ENCODE results near the gene MRPL50.
A peak's percentile ranks its signal among the peaks of the same experiment; 100 is the strongest.

MRPL50 gene

DNA sequence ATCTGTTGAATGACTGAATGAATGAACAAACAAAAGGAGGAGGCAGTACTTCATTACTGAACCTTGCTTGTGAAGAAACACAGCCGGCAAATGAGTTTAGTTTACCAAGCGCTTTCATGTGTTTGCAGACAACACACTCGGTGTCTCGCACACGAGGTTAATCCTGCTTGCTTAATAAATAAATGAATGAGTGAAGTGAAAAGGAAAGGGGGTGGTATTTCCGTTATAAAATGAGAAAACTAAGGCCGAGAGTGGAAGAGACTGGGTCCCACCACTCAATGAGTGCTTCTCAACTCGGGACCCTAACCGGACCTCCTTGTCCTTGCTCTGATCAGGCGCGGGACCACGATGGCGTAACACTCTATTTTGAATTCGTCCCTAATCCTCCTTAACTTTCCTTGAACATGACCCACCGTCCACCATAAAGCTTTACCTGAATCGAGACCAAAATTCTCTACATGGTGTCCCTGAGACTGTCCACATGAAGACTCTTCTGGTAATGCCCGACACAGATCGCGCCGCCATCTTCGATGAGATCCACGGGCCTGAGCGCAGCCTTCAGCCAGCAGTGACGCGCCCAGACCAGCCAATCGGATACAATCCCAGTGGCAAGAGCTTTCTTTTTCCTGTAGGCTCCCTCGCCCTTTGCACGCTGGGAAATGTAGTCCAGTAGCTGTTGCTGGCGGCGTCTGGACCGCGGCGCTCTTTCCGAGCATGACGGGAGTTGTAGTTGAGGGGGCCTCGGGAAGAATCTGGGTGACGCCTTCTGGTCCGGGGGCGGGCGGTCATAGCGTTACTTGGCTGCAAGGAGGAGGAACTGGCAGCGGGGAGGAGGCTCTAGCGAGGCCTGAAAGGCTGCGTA is at the start of gene MRPL50, which contains the start of gene ZNF189:
Gene MRPL50 (minus strand): TSS at position 551 of the 862 bp plus-strand sequence. CDS start 26 bp downstream, at position 525.
Gene ZNF189 (plus strand): TSS at position 784 of the 862 bp plus-strand sequence. CDS start 306 bp downstream, outside the sequence.
- DNase-seq: peak; percentile 71

DNA sequence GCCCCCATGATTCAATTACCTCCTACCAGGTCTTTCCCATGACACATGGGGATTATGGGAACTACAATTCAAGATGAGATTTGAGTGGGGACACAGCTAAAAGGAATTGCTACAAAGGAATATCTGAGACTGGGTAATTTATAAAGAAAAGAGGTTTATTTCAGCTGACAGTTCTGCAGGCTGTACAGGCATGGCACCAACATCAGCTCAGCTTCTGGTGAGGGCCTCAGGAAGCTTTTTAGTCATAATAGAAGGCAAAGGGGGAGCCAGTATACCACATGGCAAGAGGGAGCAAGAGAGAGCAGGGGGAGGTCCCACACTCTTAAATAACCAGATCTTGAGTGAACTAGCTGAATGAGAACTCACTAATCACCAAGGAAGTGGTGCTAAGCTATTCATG is 48.3 kb upstream of the MRPL50 start:
- DNase-seq: no peak

GRCh38 chr9:101445353-101446029 is 47.1 kb upstream of the MRPL50 start:
- DNase-seq: no peak

DNA sequence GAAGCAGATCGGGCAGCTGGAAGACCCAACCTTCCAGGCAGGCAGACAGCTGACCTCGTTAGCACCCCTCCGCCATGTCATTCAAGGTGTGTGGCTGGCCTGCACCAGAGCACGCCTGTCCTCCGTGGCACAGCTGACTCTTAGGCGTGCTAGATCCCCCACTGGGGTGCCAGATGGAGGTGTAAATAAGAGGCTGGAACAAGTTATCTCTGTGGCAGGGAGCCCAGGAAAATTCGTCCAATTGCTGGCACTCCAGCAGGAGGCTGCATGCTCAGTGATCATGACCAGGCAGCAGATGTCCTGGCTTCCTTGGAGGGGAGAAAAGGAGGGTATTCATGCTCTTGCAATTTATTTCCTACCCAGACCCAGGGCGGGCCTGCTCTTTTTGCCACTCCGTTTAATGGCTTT is 45.0 kb upstream of the MRPL50 start:
- no peak for DNase-seq

GRCh38 chr9:101442736-101443135 is 44.3 kb upstream of the MRPL50 start:
- no peak for DNase-seq

DNA sequence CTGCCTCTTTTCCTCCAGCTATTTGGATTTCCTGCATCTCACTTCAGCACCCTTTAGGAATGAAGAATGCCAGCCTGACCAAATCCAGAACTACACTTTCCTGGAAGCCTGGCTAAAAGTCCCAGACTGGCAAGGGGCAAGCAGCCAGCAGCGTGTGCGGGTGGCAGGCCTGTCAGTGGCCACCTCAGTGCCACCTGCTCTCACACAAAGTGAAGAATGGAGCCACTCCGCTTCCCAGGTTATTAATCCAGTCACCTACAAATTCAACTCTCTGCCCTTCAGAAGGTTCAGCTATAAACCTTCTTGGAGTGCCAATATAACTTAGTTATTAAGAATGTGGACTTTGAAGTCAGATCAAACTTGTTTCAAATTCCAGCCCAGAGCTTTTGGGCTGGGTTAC is 43.9 kb upstream of the MRPL50 start:
- no peak for DNase-seq

- no peak for DNase-seq
These were observed 42.4 kb upstream of the MRPL50 start for GRCh38 chr9:101440714-101441230.

DNA sequence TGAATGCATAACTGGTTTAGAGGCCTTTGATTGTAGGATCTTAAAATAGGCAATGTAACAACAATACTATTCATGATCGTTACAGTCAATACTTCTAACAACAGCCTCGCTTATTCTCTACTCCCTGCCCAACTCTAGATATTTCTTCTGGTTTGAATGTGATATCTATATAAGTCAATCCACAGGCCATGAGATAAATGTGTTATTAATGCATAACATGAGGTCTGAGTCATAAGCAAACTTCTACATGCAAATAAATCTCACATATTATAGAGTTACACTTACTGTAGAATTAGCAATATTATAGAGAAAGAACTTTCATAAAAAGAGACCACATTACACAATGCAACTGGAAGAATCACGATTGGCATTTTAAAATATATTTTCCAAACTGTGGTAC is 40.1 kb upstream of the MRPL50 start:
- no peak for DNase-seq

DNA sequence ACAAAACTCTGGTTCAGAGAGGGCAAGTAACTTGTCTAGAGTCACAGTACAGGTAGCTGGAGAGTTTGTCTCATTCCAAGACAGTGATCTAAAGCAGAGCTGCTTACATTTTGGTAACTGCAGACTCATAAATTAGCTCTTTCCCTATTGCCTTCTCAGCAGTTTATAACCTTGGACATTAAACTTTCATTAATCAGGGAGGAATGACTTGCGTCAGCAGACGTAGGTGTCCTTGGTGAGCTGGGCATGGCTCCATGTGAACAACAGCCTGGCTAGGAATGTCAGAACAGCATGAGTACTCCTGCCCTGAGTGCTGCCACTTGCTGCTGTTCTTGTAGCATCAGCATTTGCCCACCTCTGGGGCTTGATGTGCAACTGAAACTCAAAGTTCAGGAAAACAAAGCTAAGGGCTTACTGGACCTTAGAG is 39.4 kb upstream of the MRPL50 start:
- no peak for DNase-seq

- no peak for DNase-seq
These were observed 37.2 kb upstream of the MRPL50 start, which contains the start of gene ALDOB for GRCh38 chr9:101435601-101436079. Gene ALDOB (minus strand): TSS chr9:101435774. CDS start chr9:101430887, 4,887 bp downstream.

DNA sequence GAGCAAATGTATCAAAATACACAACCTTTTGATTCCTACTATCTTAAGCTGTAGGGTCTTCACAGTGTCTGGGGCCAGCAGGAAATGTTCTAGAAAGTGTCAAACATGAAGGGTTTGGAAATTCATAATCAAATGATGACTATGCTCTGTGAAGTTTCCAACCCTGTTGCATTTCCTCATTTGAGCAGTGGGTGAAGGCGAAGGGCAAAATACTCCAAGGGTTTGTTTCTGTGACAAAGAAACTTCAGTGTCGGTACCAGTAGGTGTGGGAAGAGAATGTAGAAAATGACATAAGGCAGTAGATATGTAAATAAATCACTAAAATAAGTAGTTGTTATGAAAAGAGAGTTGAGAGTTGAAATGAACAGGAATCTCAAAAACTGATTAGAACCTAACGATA is 36.6 kb upstream of the MRPL50 start:
- no peak for DNase-seq

DNA sequence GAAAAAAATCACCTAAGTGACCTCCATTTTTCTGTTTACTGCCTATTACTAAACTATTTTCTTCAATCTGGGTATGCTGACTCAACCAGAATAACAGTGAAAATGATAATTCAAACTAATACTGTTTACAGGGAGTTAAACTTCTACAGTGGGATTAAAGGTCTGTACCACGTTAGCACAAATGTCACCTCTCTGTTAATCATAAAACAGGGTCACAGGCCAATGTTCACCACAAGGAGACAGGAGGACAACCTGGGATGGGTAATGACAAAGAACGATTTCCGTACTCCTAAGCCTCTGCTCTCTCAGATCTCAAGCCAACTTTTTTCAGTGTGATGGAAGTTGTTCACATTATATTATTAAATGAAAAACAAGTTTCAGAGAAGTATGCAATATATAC is 34.8 kb upstream of the MRPL50 start:
- DNase-seq: no peak

GRCh38 chr9:101432740-101433139 is 34.3 kb upstream of the MRPL50 start:
- DNase-seq: no peak

DNA sequence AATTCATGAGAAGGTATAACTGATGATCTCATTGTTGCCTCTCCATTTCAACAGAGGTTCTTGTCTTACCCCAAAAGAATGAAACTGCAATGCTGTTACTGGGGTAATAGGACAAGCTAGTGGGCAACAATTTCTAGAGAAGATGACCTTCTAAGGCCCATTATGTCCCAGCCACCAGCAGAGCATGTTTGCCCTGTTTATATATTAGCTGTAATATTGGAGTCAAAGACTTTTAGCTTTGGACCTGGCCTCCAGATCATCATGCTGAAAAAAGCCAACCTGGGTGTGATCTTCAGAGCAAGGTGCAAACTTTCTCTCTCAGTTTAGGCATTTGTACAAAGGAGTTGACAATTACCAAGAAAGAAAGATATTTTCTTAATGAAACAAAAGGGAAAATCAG is 33.8 kb upstream of the MRPL50 start:
- no peak for DNase-seq

GRCh38 chr9:101429736-101430135 is 31.3 kb upstream of the MRPL50 start:
- DNase-seq: no peak

DNA sequence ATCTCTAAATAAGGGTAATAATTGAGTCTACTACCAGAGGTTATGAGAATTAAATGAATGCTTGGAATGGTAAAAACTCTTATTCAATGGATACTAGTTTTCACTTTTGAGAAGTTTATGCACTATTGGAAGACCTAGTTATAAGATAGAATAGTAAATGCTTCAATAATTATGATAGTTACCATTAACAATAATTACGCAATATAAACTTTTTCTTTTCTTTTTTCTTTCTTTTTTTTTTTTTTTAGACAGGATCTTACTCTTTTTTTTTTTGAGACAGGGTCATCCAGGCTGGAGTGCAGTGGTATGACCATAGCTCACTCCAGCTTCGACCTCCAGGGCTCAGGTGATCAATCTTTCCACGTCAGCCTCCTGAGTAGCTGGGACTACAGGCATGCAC is 30.5 kb upstream of the MRPL50 start:
- DNase-seq: no peak

DNA sequence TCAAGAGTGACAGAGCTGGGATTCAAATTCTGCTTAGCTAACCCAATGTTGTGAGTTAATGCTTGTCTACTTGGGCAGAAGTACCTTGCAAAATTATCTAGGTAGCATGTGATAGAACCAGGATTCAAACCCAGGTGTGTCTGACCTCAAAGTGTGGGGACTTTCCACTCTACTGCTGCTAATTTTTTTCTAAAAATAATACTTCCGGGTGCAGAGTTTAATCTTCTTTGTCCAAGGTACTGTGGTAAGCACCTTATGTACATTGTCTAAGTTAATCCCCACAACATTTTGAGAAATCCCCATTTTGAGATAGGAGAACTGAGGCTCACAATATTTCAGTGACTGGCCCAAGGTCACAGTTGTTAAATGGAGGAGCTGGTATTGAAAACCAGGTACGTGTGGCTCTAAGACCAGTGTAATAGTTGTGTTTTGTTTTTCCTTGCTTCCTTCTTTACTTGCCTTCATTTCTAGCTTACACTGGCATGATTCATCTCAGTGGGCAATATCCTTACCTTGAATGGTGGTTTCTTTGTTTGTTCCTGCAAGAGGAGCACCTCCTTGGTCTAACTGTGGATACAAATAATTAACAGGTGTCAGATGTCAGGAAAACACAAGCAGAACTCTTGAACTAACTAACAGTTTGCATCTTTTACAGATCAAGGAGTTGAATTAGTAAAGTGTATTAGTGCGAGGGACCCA is 29.7 kb upstream of the MRPL50 start:
- DNase-seq: no peak

GRCh38 chr9:101427358-101427757 is 28.9 kb upstream of the MRPL50 start:
- DNase-seq: no peak

- no peak for DNase-seq
These were observed 23.2 kb upstream of the MRPL50 start for GRCh38 chr9:101421653-101422065.

- DNase-seq: no peak
These were observed 21.4 kb upstream of the MRPL50 start for GRCh38 chr9:101419863-101420262.

DNA sequence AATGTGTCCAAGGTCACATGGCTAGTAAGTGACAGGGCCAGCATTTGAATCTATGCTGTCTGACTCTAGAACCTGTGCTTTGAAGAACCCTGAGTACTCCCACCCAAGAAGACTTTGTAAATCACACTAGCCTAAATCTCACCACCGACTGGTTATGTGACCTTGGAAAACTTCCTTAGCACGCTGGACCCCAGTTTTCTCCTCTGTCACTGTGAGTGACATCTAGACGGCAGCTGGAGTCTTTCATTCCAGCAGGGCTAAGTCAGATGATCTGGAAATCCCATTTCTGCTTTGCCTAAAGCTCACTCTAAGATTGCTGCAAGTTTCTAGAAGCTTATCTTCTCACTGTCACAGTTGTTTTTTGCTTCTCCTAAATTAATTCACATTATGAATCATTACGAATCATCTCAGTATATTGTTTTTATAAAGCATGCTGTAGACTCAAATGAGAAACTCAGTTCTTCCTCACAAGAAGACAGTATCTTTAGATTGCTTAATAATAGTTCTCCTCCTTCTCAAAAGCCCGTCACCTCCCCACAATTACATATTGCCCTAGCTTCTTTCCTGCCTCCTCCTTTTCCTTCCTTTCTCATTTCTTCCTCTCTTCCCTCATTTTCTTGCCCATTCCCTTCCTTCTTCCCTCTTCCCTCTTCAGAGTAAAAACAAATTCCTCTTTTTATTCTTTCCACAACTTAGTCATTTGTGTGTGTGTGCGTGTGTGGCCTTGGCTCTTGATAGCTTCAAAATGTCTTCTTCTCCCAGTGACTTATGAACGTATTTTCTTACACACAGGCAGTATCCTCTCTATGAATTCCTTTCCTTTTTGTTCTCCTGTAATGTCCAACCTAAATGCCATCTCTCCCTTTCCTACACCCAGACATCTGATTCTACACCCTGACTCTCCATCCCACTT is 20.4 kb upstream of the MRPL50 start:
- DNase-seq: no peak

GRCh38 chr9:101417977-101418376 is 19.6 kb upstream of the MRPL50 start:
- DNase-seq: no peak
